GM19239 (cell line): ENCODE results near the gene FGFR4.
"Not testable (repeated sequence)": the region's sequence is repeated elsewhere in the genome, so short reads cannot be mapped to it uniquely, and the experiment has no call there.

Experiments
- DNase-seq: peaks from one replicate; pipeline ENCODE4 v3.0.0; 2011; ENCODE audit warnings: low spot score; ENCODE audit not compliant: insufficient read length
- FAIRE-seq: peaks from 2 replicates; lab custom pipeline; 2011; peaks lifted over from hg19 to GRCh38; lab: Jason Lieb, UNC

The FGFR4 gene

GRCh38 chr5:177086654-177087397 is at the start of gene FGFR4:
TSS of gene FGFR4 (plus strand) at chr5:177086915. CDS start at chr5:177089603, 2,688 bp downstream.
- FAIRE-seq (peak; percentile 61), DNase-seq (peak; percentile 91)

GRCh38 chr5:177036921-177037320 is 49.8 kb upstream of the FGFR4 start:
- no peak for DNase-seq
- no peak for FAIRE-seq

GRCh38 chr5:177040814-177041420 is 45.8 kb upstream of the FGFR4 start:
- FAIRE-seq (no peak), DNase-seq (no peak)

- no peak for FAIRE-seq
- DNase-seq = no peak
These were observed 44.8 kb upstream of the FGFR4 start for GRCh38 chr5:177041936-177042335.

- DNase-seq (no peak), FAIRE-seq (no peak)
These were observed 43.6 kb upstream of the FGFR4 start for GRCh38 chr5:177043114-177043513.

- FAIRE-seq = no peak
- DNase-seq = no peak
These were observed 42.8 kb upstream of the FGFR4 start for GRCh38 chr5:177043958-177044357.

- DNase-seq (no peak), FAIRE-seq (no peak)
These were observed 42.1 kb upstream of the FGFR4 start for GRCh38 chr5:177044641-177045040.

- DNase-seq = no peak
These were observed 41.1 kb upstream of the FGFR4 start for GRCh38 chr5:177045631-177046030.

GRCh38 chr5:177048531-177048930 is 38.2 kb upstream of the FGFR4 start:
- not testable (repeated sequence) for DNase-seq, FAIRE-seq

More at GRCh38 chr5:177045631-177046030, 41.1 kb upstream of the FGFR4 start:
- no peak for FAIRE-seq

- FAIRE-seq (no peak), DNase-seq (no peak)
These were observed 37.4 kb upstream of the FGFR4 start for GRCh38 chr5:177049285-177049684.

GRCh38 chr5:177064500-177065277 is 22.0 kb upstream of the FGFR4 start:
- DNase-seq (no peak), FAIRE-seq (no peak)

GRCh38 chr5:177065491-177065890 is 21.2 kb upstream of the FGFR4 start:
- DNase-seq (no peak), FAIRE-seq (no peak)

GRCh38 chr5:177066224-177066623 is 20.5 kb upstream of the FGFR4 start:
- no peak for DNase-seq
- FAIRE-seq = no peak

- FAIRE-seq (no peak), DNase-seq (no peak)
These were observed 19.2 kb upstream of the FGFR4 start for GRCh38 chr5:177067503-177067902.

- DNase-seq = no peak
- peak; percentile 28 for FAIRE-seq
These were observed 16.1 kb upstream of the FGFR4 start for GRCh38 chr5:177070536-177071191.

- DNase-seq = peak; percentile 64
- peak; percentile 96 for FAIRE-seq
These were observed 14.9 kb upstream of the FGFR4 start for GRCh38 chr5:177071666-177072385.

- FAIRE-seq (no peak), DNase-seq (no peak)
These were observed 9.4 kb upstream of the FGFR4 start for GRCh38 chr5:177077335-177077734.

GRCh38 chr5:177079606-177080005 is 7.1 kb upstream of the FGFR4 start:
- FAIRE-seq (no peak), DNase-seq (no peak)

GRCh38 chr5:177080265-177080664 is 6.5 kb upstream of the FGFR4 start:
- DNase-seq = no peak
- no peak for FAIRE-seq

GRCh38 chr5:177081859-177082258 is 4.9 kb upstream of the FGFR4 start:
- FAIRE-seq (no peak), DNase-seq (no peak)
